HL-60 (cell line): Measurements from ENCODE around the gene CSNK1G1.
"Not testable (repeated sequence)": the region's sequence is repeated elsewhere in the genome, so short reads cannot be mapped to it uniquely, and the experiment has no call there.

ENCODE experiments used
- DNase-seq, 2 experiments: peaks; one replicate each; pipeline ENCODE4 v3.0.0-alpha.2; 2010 to 2020; ENCODE audit warnings: low read depth in 1 of 2, low spot score in 1 of 2
- H3K27ac ChIP-seq: fragments of 250-450 bp; sonication (Bioruptor Pico); replicated peaks from 2 replicates; pipeline ENCODE4 v1.5.1; 2020; ENCODE audit warnings: mild to moderate bottlenecking, moderate library complexity
- H3K27me3 ChIP-seq: fragments of 250-450 bp; sonication (Bioruptor Pico); 2 replicates; pipeline ENCODE4 v1.5.1; 2021; ENCODE audit warnings: mild to moderate bottlenecking, moderate library complexity; ENCODE audit not compliant: insufficient read depth, poor library complexity, severe bottlenecking
- H3K4me3 ChIP-seq: replicated peaks from 2 replicates; pipeline ENCODE4 v1.5.1; 2011; ENCODE audit warnings: mild to moderate bottlenecking, control low read depth, low read length; ENCODE audit not compliant: insufficient read depth
- GABPA ChIP-seq: IDR thresholded peaks from 2 replicates; pipeline ENCODE4 v1.6.1; 2012; ENCODE audit warnings: low read depth
- POLR2AphosphoS5 ChIP-seq: IDR thresholded peaks from 2 replicates; pipeline ENCODE4 v1.6.1; 2012; ENCODE audit warnings: low read depth
- REST ChIP-seq: IDR thresholded peaks from 2 replicates; pipeline ENCODE4 v1.6.1; 2012; ENCODE audit warnings: low read depth; ENCODE audit not compliant: insufficient replicate concordance
- SPI1 ChIP-seq: IDR thresholded peaks from 2 replicates; pipeline ENCODE4 v1.6.1; 2012; ENCODE audit warnings: low read depth, mild to moderate bottlenecking, borderline replicate concordance
- TF ChIP-seq, protein P1 (sequence below): IDR thresholded peaks from one replicate; pipeline ENCODE4 v1.5.1; 2011; ENCODE audit warnings: low read length, control low read depth, inconsistent platforms; ENCODE audit not compliant: insufficient read depth

CSNK1G1 gene

GRCh38 chr15:64274341-64274950 is 81.5 kb downstream of the CSNK1G1 start:
- no peak overlapping the region for H3K4me3 ChIP-seq
- TF ChIP-seq SPI1: peak; percentile 91
- no peak for TF ChIP-seq POLR2AphosphoS5
- H3K27me3 ChIP-seq: no peaks in the 10 kb centered on the region
- DNase-seq: no peak
- H3K27ac ChIP-seq: no peak overlapping the region

DNA sequence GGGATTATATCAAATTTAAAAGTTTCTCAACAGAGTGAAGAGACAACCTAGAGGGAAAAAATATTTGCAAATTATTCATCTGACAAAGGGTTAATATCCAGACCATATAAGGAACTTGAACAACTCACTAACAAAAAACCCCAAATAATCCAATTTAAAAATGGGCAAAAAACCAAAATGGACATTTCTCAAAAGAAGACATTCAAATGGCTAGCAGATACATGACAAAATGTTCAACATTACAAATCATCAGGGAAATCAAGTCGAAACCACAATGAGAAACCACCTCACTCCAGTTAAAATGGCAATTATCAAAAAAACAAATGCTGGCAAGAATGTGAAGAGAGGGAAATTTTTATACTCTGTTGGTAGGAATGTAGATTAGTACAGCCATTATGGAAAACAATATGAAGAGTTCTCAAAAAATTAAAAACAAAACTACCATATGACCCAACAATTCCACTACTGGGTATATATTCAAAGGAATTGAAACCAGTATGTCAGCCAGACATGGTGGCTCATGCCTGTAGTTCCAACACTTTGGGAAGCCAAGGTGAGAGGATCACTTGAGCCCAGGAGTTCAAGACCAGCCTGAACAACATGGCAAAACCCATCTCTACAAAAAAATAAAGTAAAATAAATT is 88.5 kb downstream of the CSNK1G1 start:
- Histone ChIP-seq H3K27me3 (no peaks in the 10 kb centered on the region), H3K4me3 (no peak overlapping the region), H3K27ac (no peak overlapping the region)
- no peak for TF ChIP-seq REST
- TF ChIP-seq, protein P1, sequence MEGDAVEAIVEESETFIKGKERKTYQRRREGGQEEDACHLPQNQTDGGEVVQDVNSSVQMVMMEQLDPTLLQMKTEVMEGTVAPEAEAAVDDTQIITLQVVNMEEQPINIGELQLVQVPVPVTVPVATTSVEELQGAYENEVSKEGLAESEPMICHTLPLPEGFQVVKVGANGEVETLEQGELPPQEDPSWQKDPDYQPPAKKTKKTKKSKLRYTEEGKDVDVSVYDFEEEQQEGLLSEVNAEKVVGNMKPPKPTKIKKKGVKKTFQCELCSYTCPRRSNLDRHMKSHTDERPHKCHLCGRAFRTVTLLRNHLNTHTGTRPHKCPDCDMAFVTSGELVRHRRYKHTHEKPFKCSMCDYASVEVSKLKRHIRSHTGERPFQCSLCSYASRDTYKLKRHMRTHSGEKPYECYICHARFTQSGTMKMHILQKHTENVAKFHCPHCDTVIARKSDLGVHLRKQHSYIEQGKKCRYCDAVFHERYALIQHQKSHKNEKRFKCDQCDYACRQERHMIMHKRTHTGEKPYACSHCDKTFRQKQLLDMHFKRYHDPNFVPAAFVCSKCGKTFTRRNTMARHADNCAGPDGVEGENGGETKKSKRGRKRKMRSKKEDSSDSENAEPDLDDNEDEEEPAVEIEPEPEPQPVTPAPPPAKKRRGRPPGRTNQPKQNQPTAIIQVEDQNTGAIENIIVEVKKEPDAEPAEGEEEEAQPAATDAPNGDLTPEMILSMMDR: no peak
- no peak for TF ChIP-seq GABPA
- TF ChIP-seq SPI1: no peak
- no peak for TF ChIP-seq POLR2AphosphoS5
- DNase-seq: no peak

- not testable (repeated sequence) for DNase-seq, H3K27ac ChIP-seq, H3K4me3 ChIP-seq, H3K27me3 ChIP-seq
Observed at GRCh38 chr15:64265188-64265587, 90.8 kb downstream of the CSNK1G1 start.

DNA sequence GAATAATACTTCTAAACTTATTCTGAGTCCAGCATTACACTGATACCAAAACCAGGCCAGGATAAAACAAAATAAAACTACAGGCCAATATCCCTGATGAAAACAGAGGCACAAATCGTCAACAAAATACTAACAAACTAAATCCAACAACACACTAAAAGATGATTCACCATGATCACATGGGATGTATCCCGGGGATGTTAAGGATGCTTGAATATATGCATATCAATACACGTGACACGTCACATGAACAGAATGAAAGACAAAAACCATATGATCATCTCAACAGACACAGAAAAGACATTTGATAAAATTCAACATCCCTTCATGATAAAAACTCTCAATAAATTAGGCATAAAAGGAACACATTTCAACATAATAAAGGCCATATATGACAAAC is 91.5 kb downstream of the CSNK1G1 start:
- no peaks in the 10 kb centered on the region for H3K27me3 ChIP-seq
- H3K27ac ChIP-seq: no peak overlapping the region
- TF ChIP-seq GABPA (no peak), POLR2AphosphoS5 (no peak), SPI1 (no peak), REST (no peak)
- TF ChIP-seq, protein P1: no peak
- no peak for DNase-seq
- no peak overlapping the region for H3K4me3 ChIP-seq

DNA sequence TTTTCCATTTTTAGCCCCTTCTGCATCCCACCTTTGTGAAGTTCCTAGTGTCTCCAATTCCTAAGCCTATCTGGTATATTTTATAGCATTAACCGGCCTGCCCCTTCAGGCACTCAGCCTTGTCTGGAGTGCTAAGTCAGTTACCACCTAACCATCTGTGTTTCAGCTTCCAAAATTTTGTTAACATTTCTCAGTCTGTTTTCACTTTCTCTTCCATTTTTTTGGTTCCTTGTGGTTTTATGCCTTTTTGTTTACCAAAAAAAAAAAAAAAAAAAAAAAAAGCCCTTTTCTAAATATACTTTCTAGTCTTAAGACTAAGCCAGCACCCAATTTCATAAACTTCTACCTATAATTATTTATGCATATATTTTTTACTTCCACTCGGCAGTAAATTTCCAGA is 92.4 kb downstream of the CSNK1G1 start:
- DNase-seq: no peak
- Histone ChIP-seq H3K27me3 (no peaks in the 10 kb centered on the region), H3K27ac (no peak overlapping the region), H3K4me3 (no peak overlapping the region)
- TF ChIP-seq GABPA: no peak
